Osteocyte (in vitro differentiated cells): ENCODE measurements around the gene EPX. TPM values are rescaled to one million over a fixed set of nuclear protein-coding genes. Genes with fewer than 3 reads are reported as not detected.

Experiments
- DNase-seq: peaks from one replicate; pipeline ENCODE4 v3.0.0; 2021; ENCODE audit warnings: mixed read lengths; ENCODE audit not compliant: unreplicated experiment; ENCODE audit errors: extremely low spot score
- H3K27ac Mint-ChIP-seq: one replicate; pipeline ENCODE4 v1.8.0; 2021; ENCODE audit warnings: mild to moderate bottlenecking, mixed read lengths; ENCODE audit not compliant: unreplicated experiment
- H3K27me3 Mint-ChIP-seq: one replicate; pipeline ENCODE4 v1.8.0; 2021; ENCODE audit warnings: mixed read lengths; ENCODE audit not compliant: unreplicated experiment
- H3K36me3 Mint-ChIP-seq: one replicate; pipeline ENCODE4 v1.8.0; 2021; ENCODE audit warnings: mixed read lengths; ENCODE audit not compliant: unreplicated experiment
- H3K4me1 Mint-ChIP-seq: one replicate; pipeline ENCODE4 v1.8.0; 2021; ENCODE audit warnings: mixed read lengths; ENCODE audit not compliant: unreplicated experiment
- H3K4me3 Mint-ChIP-seq: one replicate; pipeline ENCODE4 v1.8.0; 2021; ENCODE audit warnings: mild to moderate bottlenecking, moderate library complexity, mixed read lengths; ENCODE audit not compliant: unreplicated experiment
- H3K9me3 Mint-ChIP-seq: one replicate; pipeline ENCODE4 v1.8.0; 2021; ENCODE audit warnings: mixed read lengths; ENCODE audit not compliant: unreplicated experiment
- total RNA-seq: library from RNA; stranded (reverse); gene quantifications from 2 replicates; pipeline ENCODE4 v1.2.1, GENCODE V29; 2021
- TF ChIP-seq, protein P1 (sequence below): fragments of 200-600 bp; sonication (generic); IDR thresholded peaks from 2 replicates; pipeline ENCODE4 v1.5.0; 2021; ENCODE audit warnings: antibody characterized with exemption, mild to moderate bottlenecking, moderate library complexity

Gene EPX
- total RNA-seq, 1 donor from 2014 or later, result not detected

GRCh38 chr17:58191241-58191896 is 1.2 kb upstream of the EPX start:
- H3K9me3 Mint-ChIP-seq, result no peaks in the 10 kb centered on the region
- no peak overlapping the region for H3K4me3 Mint-ChIP-seq
- no peak for DNase-seq
- H3K27ac Mint-ChIP-seq, result no peak overlapping the region
- H3K36me3 Mint-ChIP-seq, result no peaks in the 10 kb centered on the region
- H3K4me1 Mint-ChIP-seq, result no peaks in the 10 kb centered on the region
- TF ChIP-seq, protein P1, sequence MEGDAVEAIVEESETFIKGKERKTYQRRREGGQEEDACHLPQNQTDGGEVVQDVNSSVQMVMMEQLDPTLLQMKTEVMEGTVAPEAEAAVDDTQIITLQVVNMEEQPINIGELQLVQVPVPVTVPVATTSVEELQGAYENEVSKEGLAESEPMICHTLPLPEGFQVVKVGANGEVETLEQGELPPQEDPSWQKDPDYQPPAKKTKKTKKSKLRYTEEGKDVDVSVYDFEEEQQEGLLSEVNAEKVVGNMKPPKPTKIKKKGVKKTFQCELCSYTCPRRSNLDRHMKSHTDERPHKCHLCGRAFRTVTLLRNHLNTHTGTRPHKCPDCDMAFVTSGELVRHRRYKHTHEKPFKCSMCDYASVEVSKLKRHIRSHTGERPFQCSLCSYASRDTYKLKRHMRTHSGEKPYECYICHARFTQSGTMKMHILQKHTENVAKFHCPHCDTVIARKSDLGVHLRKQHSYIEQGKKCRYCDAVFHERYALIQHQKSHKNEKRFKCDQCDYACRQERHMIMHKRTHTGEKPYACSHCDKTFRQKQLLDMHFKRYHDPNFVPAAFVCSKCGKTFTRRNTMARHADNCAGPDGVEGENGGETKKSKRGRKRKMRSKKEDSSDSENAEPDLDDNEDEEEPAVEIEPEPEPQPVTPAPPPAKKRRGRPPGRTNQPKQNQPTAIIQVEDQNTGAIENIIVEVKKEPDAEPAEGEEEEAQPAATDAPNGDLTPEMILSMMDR, result no peak
- peaks cover 7% of the 10 kb centered on the region for H3K27me3 Mint-ChIP-seq

GRCh38 chr17:58193641-58194255 is 1.2 kb downstream of the EPX start:
- Mint-ChIP-seq H3K4me3 (no peak overlapping the region), H3K27ac (no peak overlapping the region), H3K4me1 (no peaks in the 10 kb centered on the region), H3K36me3 (no peaks in the 10 kb centered on the region), H3K27me3 (peaks cover 3% of the 10 kb centered on the region), H3K9me3 (no peaks in the 10 kb centered on the region)
- TF ChIP-seq, protein P1, result no peak
- no peak for DNase-seq

DNA sequence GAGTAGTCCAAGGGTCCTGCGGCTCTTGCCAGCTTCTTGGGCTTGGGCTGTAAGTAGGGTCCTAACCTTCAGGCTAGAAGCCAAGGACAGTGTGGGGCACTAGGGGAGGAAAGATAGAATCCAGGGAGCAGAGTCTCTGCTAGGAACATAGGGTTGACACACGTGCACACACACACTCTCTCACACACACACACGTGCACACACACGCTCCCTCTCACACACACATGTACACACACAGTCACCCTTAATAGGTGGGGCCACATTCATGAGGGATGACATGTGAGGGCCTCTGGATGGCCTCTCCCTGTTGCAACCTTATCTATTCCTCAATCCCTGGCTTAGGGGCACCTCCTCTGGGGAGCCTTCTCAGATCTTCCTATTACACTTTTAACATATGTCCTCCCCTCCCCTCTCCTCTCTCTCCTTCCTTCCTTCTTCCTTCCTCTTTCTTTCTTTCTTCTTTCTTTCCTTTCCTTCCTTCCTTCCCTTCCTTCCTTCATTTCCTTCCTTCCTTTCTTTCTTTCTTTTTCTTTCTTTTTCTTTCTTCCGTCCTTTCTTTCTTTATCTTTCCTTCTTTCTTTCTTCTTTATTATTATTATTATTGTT is 3.1 kb downstream of the EPX start:
- no peaks in the 10 kb centered on the region for H3K36me3 Mint-ChIP-seq
- H3K27ac Mint-ChIP-seq, result no peak overlapping the region
- H3K9me3 Mint-ChIP-seq, result no peaks in the 10 kb centered on the region
- H3K27me3 Mint-ChIP-seq, result peaks cover 6% of the 10 kb centered on the region
- H3K4me3 Mint-ChIP-seq, result no peak overlapping the region
- no peaks in the 10 kb centered on the region for H3K4me1 Mint-ChIP-seq
- TF ChIP-seq, protein P1, result no peak
- DNase-seq, result no peak

- Mint-ChIP-seq H3K27me3 (peaks cover 6% of the 10 kb centered on the region), H3K36me3 (no peaks in the 10 kb centered on the region), H3K4me1 (no peaks in the 10 kb centered on the region), H3K4me3 (no peak overlapping the region), H3K27ac (no peak overlapping the region), H3K9me3 (no peaks in the 10 kb centered on the region)
- no peak for DNase-seq
- TF ChIP-seq, protein P1, result no peak
These were observed 4.1 kb downstream of the EPX start for GRCh38 chr17:58196610-58197009.

- no peak for DNase-seq
- Mint-ChIP-seq H3K27ac (no peak overlapping the region), H3K9me3 (no peaks in the 10 kb centered on the region), H3K27me3 (peaks cover 6% of the 10 kb centered on the region), H3K4me3 (no peak overlapping the region), H3K4me1 (no peaks in the 10 kb centered on the region), H3K36me3 (no peaks in the 10 kb centered on the region)
- TF ChIP-seq, protein P1, result peak; percentile 54
These were observed 7.6 kb downstream of the EPX start for GRCh38 chr17:58200024-58200633.
